GM23248 (cell line): Measurements from ENCODE around the gene BPGM. TPM values are rescaled to one million over a fixed set of nuclear protein-coding genes. Genes with fewer than 3 reads are reported as not detected.

Source experiments
- DNase-seq: peaks from one replicate; pipeline ENCODE4 v3.0.0-alpha.2; 2015
- H2AFZ ChIP-seq: fragments of 200-600 bp; sonication (generic); 2 replicates; pipeline ENCODE4 v1.6.1; 2016; ENCODE audit warnings: antibody characterized with exemption
- H3F3A ChIP-seq: fragments of 200-600 bp; sonication (generic); 2 replicates; pipeline ENCODE4 v1.6.1; 2016; ENCODE audit warnings: mild to moderate bottlenecking, antibody characterized with exemption, mixed run types; ENCODE audit not compliant: insufficient read depth
- H3K27ac ChIP-seq: fragments of 200-600 bp; sonication (generic); 2 replicates; pipeline ENCODE4 v1.5.1; 2016; ENCODE audit warnings: mild to moderate bottlenecking
- H3K27me3 ChIP-seq: fragments of 200-600 bp; sonication (generic); replicated peaks from 2 replicates; pipeline ENCODE4 v1.6.1; 2016; ENCODE audit warnings: mild to moderate bottlenecking; ENCODE audit not compliant: insufficient read depth
- H3K36me3 ChIP-seq: fragments of 200-600 bp; sonication (generic); 2 replicates; pipeline ENCODE4 v1.6.1; 2016; ENCODE audit warnings: low read depth, mild to moderate bottlenecking
- H3K4me1 ChIP-seq: fragments of 200-600 bp; sonication (generic); 2 replicates; pipeline ENCODE4 v1.6.1; 2016; ENCODE audit warnings: mild to moderate bottlenecking; ENCODE audit not compliant: insufficient read depth
- H3K4me2 ChIP-seq: fragments of 200-600 bp; sonication (generic); one replicate; pipeline ENCODE4 v1.6.1; 2016; ENCODE audit warnings: mild to moderate bottlenecking; ENCODE audit not compliant: unreplicated experiment
- H3K4me3 ChIP-seq: fragments of 200-600 bp; sonication (generic); 2 replicates; pipeline ENCODE4 v1.5.1; 2016; ENCODE audit warnings: mild to moderate bottlenecking
- H3K79me2 ChIP-seq: fragments of 200-600 bp; sonication (generic); 2 replicates; pipeline ENCODE4 v1.6.1; 2016; ENCODE audit warnings: mild to moderate bottlenecking; ENCODE audit not compliant: insufficient read depth
- H3K9ac ChIP-seq: fragments of 200-600 bp; sonication (generic); 2 replicates; pipeline ENCODE4 v1.6.1; 2016; ENCODE audit warnings: mild to moderate bottlenecking
- H3K9me2 ChIP-seq: fragments of 200-600 bp; sonication (generic); 2 replicates; pipeline ENCODE4 v1.6.1; 2016; ENCODE audit warnings: mixed run types, mild to moderate bottlenecking, moderate library complexity; ENCODE audit not compliant: insufficient read depth
- H3K9me3 ChIP-seq: fragments of 200-600 bp; sonication (generic); one replicate; pipeline ENCODE4 v1.6.1; 2017; ENCODE audit warnings: low read depth
- H4K20me1 ChIP-seq: fragments of 200-600 bp; sonication (generic); 2 replicates; pipeline ENCODE4 v1.6.0; 2016; ENCODE audit not compliant: insufficient read depth
- EZH2 ChIP-seq: fragments of 200-600 bp; sonication (generic); IDR thresholded peaks from 2 replicates; pipeline ENCODE4 v1.6.1; 2018; ENCODE audit warnings: antibody characterized with exemption, mild to moderate bottlenecking; ENCODE audit not compliant: insufficient read depth, poor library complexity, severe bottlenecking
- EZH2phosphoT487 ChIP-seq: fragments of 200-600 bp; sonication (generic); IDR thresholded peaks from 2 replicates; pipeline ENCODE4 v1.6.1; 2018; ENCODE audit warnings: antibody characterized with exemption, moderate library complexity, mild to moderate bottlenecking, low read depth; ENCODE audit not compliant: insufficient read depth
- WGBS, 2 experiments: methylation state at CpG; one replicate each; pipeline ENCODE4 v1.1.6; 2015 to 2017; ENCODE audit warnings: low lambda C conversion rate in 2 of 2, low coverage in 1 of 2; ENCODE audit errors: missing lambda C conversion rate in 2 of 2; 5-methylcytosine and 5-hydroxymethylcytosine counted together
- in situ Hi-C: fragments of 300-500 bp; cut with MboI; formaldehyde crosslinking; loops from 2 replicates; pipeline ENCODE4 v1.15.0; 2020
- polyA plus RNA-seq: library from polyadenylated mRNA; unstranded; fragments of >200 nt; fragmentation: Nextera tagmentation; extraction: Ambion mirVana; gene quantifications from 2 replicates; pipeline ENCODE4 v1.2.1, GENCODE V29; 2016
- total RNA-seq: library from RNA; depleted of rRNA; stranded (reverse); fragments of >200 nt; shearing (Covaris generic); gene quantifications from 2 replicates; pipeline ENCODE4 v1.2.3, GENCODE V29; 2014; rRNA removed

The BPGM gene
- 33.3 and 37.4 TPM in 2 replicates for total RNA-seq
- polyA plus RNA-seq, result 41.3 and 41.6 TPM in 2 replicates

DNA sequence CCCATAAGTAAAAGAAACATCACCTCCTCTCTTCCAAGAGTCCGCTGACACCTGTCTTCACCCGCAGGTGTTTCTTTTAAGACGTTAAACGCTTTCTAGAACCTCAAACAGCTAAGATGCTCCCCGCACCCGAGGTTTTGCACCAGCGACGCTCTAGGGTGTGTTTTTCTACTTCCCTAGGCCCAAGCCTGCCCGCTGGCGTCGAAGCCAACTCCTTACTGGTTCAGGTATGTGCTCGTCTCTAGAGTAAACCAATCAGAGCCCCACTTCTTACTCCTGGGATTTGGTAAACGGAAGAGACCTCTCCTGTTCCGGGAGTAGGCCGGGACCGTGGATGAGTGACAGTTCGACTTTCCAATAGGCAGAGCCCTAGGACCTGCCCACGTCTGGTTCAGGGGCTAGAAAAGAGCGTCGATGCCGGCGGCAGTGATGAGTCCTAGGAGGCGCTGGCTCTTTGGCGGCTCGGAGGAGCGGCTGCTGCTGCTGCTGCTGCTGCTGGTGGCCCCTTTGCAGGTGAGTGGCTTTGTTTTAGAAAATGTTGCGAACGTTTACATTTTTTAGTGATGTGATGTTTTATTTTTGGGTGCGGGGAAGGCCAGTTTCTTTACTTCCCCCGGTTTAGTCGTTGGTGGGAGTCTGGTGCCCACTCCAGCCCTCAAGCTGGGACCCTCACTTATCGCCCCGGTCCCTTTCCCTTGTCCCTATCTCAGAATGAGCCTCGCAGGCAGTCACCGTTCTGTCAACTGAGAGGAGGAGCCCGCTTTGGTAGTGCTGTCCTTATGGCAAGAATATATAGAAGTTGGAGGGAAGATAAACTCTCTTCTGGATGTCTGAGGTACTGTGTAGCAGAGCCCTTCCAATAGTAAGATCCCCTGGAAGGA is at the start of gene BPGM:
BPGM (plus strand) TSS at position 429 of the 881 bp plus-strand sequence. CDS start 14,655 bp downstream, outside the sequence.
- Histone ChIP-seq H3K27ac (peak within 1 kb of the TSS; percentile 83), H3K79me2 (peaks cover 60% of the 10 kb centered on the region), H3K9me3 (no peaks in the 10 kb centered on the region), H3K9ac (peak within 1 kb of the TSS; percentile 94), H3K27me3 (no peaks in the 10 kb centered on the region), H3K4me2 (peak within 1 kb of the TSS; percentile 95), H3F3A (peaks cover 9% of the 10 kb centered on the region; the same call in 1 of the 2 replicates), H4K20me1 (no peaks in the 10 kb centered on the region), H3K4me3 (peak within 1 kb of the TSS; percentile 88), H2AFZ (peak within 1 kb of the TSS; percentile 95), H3K36me3 (no peaks in the 10 kb centered on the region), H3K9me2 (no peaks in the 10 kb centered on the region), H3K4me1 (peaks cover 38% of the 10 kb centered on the region)
- peak; percentile 99 for DNase-seq
- in situ Hi-C loops, result no loop called here
- no peak for TF ChIP-seq EZH2
- no peak for TF ChIP-seq EZH2phosphoT487
- WGBS, 2 experiments, result 1% methylated on average over 35 to 36 of the region's 36 CpGs

- Histone ChIP-seq H3K79me2 (no peaks in the 10 kb centered on the region), H2AFZ (no peak overlapping the region), H3K4me2 (no peak overlapping the region), H3K4me1 (peaks cover 14% of the 10 kb centered on the region), H3K27ac (no peak overlapping the region), H3K36me3 (no peaks in the 10 kb centered on the region), H4K20me1 (no peaks in the 10 kb centered on the region), H3K27me3 (no peaks in the 10 kb centered on the region), H3K9me2 (no peaks in the 10 kb centered on the region), H3K4me3 (no peak overlapping the region), H3K9ac (no peak overlapping the region), H3K9me3 (no peaks in the 10 kb centered on the region), H3F3A (peaks cover 11% of the 10 kb centered on the region; the same call in 1 of the 2 replicates)
- in situ Hi-C loops, result no loop called here
- no peak for DNase-seq
- TF ChIP-seq EZH2phosphoT487 (no peak), EZH2 (no peak)
- 69% methylated on average over 6 of the region's 6 CpGs for WGBS, 2 experiments
These were observed 47.3 kb upstream of the BPGM start for GRCh38 chr7:134599371-134599770.

DNA sequence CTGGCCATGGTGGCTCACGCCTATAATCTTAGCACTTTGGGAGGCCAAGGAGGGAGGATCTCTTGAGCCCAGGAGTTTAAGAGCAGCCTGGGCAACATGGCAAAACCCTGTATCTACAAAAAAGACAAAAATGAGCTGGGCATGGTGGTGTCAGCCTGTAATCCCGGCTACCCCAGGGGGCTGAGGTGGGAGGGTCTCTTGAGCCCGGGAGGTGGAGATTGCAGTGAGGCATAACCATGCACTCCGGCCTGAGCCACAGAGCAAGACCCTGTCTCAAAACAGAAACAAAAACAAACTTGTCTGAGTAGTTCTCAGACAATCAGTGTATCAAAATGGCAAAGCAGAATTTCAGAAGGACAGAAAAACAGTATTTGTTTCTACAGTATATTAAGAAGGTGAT is 45.2 kb upstream of the BPGM start:
- Histone ChIP-seq H2AFZ (no peak overlapping the region), H3K27ac (no peak overlapping the region), H4K20me1 (no peaks in the 10 kb centered on the region), H3K36me3 (no peaks in the 10 kb centered on the region), H3K9me2 (no peaks in the 10 kb centered on the region), H3K79me2 (no peaks in the 10 kb centered on the region), H3K4me2 (no peak overlapping the region), H3F3A (peaks cover 7% of the 10 kb centered on the region; the same call in 1 of the 2 replicates), H3K9me3 (no peaks in the 10 kb centered on the region), H3K27me3 (no peaks in the 10 kb centered on the region), H3K4me1 (0 out of 2 replicates have a peak, but pooled peaks cover 6% of the 10 kb centered on the region), H3K4me3 (no peak overlapping the region), H3K9ac (no peak overlapping the region)
- no peak for TF ChIP-seq EZH2
- WGBS, 2 experiments, result 73 to 74% methylated on average over 4 of the region's 4 CpGs
- DNase-seq, result no peak
- in situ Hi-C loops, result loop anchor here (5.0 to 10.0 kb wide), 2 partner anchors 77 to 169 kb away; partner anchors contain the start of gene AKR1B10

GRCh38 chr7:134602881-134603451 is 43.7 kb upstream of the BPGM start:
- Histone ChIP-seq H3K9ac (peak overlapping the region; percentile 60), H3K4me1 (0 out of 2 replicates have a peak, but pooled peaks cover 6% of the 10 kb centered on the region), H3K4me2 (peak overlapping the region; percentile 90), H2AFZ (peak overlapping the region; percentile 92), H3F3A (peaks cover 7% of the 10 kb centered on the region; the same call in 1 of the 2 replicates), H3K4me3 (peak overlapping the region; percentile 66), H3K9me3 (no peaks in the 10 kb centered on the region), H4K20me1 (no peaks in the 10 kb centered on the region), H3K9me2 (no peaks in the 10 kb centered on the region), H3K27ac (peak overlapping the region; percentile 28), H3K79me2 (no peaks in the 10 kb centered on the region), H3K27me3 (no peaks in the 10 kb centered on the region), H3K36me3 (no peaks in the 10 kb centered on the region)
- in situ Hi-C loops, result loop anchor here (5.0 to 10.0 kb wide), 2 partner anchors 78 to 171 kb away; partner anchors contain the start of gene AKR1B10
- DNase-seq, result peak; percentile 69
- WGBS, 2 experiments, result 3 to 5% methylated on average over 11 of the region's 11 CpGs
- TF ChIP-seq EZH2phosphoT487 (no peak), EZH2 (no peak)
